ENCODE results near the gene ACKR2.

ACKR2 gene

DNA sequence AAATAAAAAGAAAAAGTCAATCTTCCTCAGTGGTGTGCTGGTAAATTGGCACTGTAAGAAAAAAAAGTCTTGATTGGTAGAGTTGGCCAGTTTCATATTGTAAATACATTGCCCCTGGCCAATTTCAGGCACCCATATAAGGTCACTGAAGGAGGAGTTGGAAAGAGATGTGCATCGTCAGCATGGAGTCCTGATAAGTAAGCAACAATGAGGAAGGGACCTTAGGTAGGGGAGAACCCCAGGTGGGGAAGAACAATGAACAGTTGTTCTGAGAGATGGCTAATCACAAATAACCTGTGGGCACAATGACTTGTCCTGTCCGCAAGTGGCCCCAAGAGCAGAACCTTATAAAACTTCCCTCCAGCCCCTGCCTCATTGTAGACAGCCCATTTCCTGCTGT is 75.1 kb downstream of the ACKR2 start:
- in situ Hi-C loops (cut with MboI; ENCODE audit: low sequenced_read_pairs): no loop called here

DNA sequence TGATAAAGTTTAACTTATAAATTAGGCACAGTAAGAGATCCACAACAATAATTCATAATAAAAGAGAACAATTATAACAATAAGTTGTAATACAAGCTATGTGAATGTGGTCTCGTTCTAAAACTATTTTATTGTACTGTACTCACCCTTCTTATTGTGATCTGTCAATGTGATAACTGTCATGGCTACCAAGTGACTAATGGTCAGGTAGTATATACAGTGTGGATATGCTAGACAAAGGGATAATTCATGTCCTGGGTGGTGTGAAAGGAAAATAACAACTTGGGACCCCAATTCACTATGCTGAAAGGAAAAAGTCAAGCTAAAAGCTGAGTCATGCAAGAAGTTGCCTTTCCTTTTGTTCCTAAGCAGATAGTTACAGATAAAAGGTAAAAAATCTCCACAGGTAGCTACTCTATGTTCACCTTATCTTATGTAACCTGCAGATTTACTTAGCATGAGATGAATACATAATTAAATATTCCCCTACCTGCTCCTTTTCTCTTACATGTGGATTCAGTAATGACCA is 77.1 kb downstream of the ACKR2 start:
- in situ Hi-C loops (cut with MboI; ENCODE audit: low sequenced_read_pairs): no loop called here

DNA sequence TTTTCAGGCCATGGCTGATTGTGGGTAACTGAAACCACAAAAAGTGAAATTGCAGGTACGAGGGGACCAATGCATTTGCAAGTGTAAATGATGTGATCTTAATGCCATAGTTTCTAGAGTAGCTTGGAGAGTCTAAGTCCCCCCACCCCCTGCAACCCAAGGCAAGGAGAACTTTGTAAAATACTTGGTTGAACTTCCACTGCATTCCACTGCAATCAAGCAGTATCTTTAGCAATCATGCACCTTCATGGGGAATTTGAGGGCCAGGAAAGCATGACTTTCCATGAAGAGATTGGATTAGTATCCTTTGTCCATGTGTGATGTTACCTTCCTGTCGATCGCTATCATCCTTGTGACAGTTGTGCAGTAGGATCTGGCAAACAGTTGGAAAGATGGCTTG is 77.8 kb downstream of the ACKR2 start:
- in situ Hi-C loops (cut with MboI; ENCODE audit: low sequenced_read_pairs): no loop called here

DNA sequence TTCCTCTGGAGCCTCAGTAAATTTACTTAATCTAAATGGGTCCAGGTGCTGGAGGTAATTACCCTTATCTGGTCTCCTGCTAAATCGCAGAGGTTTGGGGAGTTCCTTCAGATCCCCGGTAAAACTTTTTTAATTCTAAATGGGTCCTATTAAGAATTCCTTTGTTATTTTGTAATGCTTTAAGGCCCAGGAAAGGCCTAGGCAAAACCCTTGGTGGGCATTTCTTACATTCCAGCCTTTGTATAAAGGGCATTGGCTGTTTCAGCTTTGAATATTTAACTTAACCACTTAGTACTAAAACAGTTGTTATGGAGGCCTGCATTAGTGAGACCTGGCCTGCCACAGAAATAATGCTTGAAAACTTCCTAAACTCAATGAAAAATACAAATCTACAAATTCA is 81.8 kb downstream of the ACKR2 start:
- in situ Hi-C loops (cut with MboI; ENCODE audit: low sequenced_read_pairs): no loop called here

DNA sequence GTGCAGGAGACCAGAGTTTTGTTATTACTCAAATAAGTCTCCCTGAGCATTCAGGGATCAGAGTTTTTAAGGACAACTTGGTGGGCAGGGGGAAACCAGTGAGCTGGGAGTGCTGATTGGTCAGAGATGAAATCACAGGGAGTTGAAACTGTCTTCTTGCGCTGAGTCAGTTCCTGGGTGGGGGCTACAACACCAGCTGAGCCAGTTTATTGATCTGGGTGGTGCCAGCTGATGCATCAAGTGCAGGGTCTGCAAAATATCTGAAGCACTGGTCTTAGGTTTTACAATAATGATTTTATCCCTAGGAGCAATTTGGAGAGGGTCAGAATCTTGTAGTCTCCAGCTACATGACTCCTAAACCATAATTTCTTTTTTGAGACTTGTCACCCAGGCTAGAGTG is 82.9 kb downstream of the ACKR2 start:
- in situ Hi-C loops (cut with MboI; ENCODE audit: low sequenced_read_pairs): no loop called here

DNA sequence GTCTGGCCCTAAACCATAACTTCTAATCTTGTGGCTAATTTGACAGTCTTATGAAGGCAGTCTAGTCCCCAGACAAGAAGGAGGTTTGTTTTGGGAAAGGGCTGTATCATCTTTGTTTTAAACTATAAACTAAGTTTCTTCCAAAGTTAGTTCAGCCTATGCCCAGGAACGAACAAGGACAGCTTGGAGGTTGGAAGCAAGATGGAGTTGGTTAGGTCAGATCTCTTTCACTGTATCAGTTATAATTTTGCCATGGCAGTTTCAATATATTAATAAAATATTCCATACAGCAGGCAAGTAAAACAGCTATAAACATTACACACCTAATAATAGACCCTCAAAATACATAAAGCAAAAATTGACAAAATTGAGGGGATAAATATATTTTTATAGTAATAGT is 83.6 kb downstream of the ACKR2 start:
- in situ Hi-C loops (cut with MboI; ENCODE audit: low sequenced_read_pairs): no loop called here

DNA sequence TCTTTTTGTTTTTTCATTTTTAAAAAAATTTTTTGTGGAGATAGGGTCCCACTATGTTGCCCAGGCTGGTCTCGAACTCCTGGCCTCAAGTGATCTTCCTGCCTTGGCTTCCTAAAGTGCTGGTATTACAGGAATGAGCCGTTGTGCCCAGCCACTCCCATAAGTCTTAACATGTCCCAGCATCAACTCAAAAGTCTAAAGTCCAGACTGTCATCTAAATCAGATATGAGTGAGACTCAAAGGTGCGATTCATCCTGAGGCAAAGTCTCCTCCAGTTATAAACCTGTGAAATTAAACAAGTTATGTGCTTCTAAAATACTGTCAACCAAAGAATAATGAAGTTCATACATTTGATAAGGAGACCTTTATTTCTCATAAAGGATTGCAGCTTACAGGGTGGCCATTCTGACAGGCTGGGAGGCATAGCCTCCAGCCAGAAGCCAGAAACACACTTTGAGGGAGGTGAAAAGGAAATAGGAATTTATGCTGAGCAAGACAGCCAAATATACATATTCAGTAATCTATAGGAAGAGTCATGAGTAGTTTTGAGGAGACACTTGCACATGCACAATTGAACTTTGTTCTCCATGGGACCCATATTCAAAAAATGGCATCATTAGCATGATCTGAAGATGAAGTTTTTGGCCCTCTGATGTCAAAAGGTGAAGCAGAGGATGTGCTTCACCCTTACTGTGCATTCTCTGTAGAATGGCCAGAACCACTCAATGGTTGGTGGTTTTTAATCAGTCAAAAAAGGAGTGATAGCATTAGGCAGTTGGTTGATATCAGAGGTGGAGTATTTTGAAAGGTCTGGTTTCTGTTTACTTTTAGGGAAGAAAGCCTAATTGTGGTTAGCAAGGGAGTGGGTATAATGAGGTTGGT is 85.7 kb downstream of the ACKR2 start:
- in situ Hi-C loops (cut with MboI; ENCODE audit: low sequenced_read_pairs): no loop called here

DNA sequence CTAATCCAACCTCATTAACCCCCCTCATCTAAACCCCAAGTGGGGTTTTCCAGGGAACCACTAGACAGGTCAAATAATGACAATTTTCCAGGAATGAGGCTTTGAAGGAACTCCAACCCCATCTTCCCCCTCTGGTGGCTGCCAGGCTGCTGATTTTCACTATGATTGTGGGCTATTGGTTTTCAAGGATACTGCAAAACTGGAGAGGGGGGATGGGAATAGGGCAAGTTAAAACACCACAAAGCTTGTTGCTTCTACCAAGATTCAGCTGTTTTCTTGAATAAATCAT is 86.3 kb downstream of the ACKR2 start:
- in situ Hi-C loops (cut with MboI; ENCODE audit: low sequenced_read_pairs): no loop called here

DNA sequence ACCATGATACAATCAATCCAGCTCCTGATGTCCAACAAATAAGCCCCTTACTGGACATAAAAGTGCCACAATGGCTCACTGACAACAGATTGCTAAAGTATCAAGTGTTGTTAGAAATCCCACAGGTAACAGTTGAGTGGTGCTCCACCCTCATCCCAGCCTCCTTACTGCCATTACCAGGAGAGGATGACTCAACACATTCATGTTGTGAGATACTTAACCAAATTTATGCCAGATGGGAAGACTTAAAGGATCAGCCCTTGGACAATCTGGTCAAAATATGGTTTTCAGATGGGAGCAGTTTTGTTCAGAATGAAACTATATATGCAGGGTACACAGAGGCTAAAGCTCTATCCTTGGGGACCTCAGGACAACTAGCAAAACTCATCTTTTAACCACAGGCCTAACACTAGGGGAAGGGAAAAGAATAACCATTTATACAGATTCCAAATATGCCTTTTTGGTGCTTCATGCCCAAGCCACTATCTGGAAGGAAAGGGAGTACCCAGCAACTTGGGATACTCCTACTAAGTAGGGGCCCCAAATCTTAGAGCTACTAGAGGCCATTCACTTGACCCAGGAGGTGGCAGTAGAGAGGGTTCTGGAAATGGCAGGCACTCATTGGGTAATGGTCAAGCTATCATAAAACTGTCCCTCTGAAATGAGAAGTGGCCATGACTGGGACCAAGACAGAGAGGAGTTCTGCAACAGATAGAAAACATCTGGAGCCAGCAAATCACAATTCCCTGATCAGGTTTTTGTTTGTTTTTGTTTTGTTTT is 89.8 kb downstream of the ACKR2 start:
- in situ Hi-C loops (cut with MboI; ENCODE audit: low sequenced_read_pairs): no loop called here

DNA sequence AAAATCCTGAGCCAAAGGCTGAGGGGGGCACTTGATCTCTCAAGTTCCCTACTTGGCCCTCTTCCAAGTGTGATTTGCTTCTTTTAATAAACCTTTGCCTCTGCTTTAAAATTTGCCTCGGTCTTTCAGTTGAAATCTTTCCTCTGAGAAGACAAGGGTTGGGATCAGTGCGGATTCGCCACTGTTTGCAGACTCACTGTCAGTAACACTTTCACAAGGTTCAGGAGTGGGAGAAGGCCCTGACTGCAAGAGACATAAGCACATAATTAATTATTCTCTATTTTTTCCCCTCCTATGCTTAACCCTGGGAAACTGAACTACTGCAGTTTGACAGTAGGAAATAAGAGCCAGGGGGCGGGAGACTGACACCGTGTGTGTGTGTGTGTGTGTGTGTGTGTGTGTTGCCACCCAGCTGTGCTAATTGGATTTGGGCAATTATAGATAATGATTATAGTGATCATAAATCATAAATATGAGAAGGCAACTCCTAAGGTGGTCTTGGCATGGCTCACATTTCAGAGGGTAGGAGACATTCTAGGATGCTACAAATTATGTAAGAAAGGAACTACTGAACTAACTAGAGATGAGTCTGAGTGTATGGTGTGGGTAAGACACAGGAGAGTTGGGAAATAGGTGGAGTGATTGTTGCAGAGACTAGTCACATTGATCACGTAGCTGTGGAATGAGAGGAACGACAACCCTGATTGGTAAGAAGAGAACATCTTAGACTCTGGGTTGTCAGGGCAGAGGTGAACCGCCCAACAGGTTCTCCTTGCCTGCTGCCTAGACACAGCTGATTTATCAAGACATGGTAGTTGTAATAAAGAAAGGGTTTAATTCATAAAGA is 91.2 kb downstream of the ACKR2 start:
- in situ Hi-C loops (cut with MboI; ENCODE audit: low sequenced_read_pairs): no loop called here

DNA sequence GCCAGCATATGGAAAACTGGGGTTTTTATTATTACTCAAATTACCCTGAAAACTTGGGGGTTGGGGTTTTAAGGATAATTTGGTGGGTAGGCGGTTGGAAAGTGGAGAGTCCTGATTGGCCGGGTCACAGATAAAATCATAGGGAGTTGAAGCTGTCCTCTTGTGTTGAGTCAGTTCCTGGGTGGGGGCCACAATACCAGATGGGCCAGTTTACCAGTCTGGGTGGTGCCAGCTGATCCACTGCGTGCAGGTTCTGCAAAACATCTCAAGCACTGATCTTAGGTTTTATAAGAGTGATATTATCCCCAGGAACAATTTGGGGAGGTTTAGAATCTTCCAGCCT is 91.8 kb downstream of the ACKR2 start:
- in situ Hi-C loops (cut with MboI; ENCODE audit: low sequenced_read_pairs): no loop called here

DNA sequence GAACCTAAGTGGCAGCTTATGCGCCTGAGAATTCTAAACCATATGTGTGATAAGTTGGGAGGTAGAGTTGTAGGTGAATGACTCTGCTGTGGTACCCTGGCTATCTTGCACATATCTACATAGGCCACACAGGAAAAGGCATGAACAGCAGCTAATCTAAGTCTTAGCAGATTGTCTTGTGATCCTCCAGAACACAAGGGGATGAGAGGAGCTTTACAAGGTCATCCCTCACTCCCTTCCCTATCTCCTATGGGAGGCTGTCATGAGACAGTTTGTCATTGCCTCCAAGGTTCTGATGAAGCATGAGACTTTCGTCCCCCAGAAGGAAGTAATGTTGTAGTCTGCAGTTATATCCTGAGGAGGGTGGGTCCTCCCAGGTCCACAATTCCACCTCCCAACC is 93.0 kb downstream of the ACKR2 start:
- in situ Hi-C loops (cut with MboI; ENCODE audit: low sequenced_read_pairs): no loop called here

DNA sequence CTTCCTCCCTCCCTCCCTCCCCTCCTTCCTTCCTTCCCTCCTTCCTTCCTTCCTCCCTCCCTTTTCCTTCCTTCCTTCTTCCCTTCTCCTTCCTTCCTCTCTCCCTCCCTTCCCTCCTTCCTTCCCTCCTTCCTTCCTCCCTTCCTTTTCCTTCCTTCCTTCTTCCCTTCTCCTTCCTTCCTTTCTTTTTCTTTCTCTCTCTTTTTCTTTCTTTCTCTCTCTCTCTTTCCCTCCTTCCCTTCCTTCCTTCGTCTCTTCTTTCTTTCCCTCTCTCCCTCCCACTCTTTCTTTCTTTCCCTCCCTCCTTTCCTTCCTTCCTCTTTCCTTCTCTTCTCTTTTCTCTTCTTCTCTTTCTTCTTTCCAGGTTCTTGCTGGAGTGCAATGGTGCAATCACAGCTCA is 94.8 kb downstream of the ACKR2 start:
- in situ Hi-C loops (cut with MboI; ENCODE audit: low sequenced_read_pairs): no loop called here

DNA sequence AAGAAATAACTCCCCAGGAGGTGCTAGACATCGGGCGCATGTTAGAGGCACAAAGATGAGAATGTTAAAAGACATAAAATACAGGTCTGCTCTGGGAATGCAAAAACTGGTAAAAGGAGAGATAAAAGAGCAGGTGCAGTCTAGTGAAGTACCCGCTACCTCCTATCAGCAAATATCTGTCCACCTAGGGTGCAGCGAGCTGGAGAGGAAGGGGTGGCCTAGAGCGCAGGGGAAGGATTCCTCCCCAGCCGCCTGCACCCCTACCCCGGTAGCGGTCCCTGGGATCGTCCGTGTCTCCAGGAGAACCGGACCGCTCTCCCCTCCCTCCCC is 96.5 kb downstream of the ACKR2 start:
- in situ Hi-C loops (cut with MboI; ENCODE audit: low sequenced_read_pairs): no loop called here

DNA sequence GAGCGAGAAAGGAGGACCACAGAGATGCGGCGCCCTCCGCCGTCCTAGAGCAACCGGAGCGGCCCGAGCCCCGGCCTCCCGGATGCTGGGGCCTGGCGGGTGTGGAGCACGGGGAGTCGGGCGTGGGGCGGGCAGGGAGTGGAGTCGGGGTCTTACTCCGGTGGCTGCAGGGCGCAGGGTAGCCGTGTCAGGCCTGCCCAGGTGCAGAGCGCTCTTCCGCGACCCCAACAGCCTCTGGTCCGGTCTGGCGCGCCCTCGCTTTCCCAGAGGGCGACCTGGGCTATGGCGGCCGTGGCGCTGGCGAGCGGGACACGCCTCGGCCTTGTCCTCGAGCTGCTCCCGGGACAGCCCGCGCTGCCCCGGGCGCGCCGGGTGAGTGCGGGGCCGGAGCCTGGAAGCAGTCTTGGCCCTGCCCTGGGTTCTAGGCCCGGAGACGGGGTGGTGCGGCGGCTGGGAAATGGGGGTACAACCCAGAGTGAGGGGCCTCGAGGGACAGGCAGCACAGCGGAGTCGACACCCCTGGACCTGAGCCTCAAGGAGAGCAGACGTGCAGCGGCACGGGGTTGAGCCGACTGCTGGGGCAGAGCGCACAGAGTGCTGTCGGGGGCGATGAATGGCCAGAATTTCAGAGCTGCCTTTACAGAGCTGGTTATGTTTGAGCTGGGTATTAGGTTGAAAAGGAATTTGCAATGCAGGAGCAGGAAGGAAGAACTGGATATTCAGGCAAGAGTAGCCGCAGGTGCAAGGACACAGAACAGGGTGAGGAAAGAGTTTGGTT is 97.0 kb downstream of the ACKR2 start, which contains the start of gene ZNF662:
Gene ZNF662, plus strand, starts transcription at position 73 of the 778 bp plus-strand sequence. CDS start 1,973 bp downstream, outside the sequence.
- in situ Hi-C loops (cut with MboI; ENCODE audit: low sequenced_read_pairs): no loop called here

DNA sequence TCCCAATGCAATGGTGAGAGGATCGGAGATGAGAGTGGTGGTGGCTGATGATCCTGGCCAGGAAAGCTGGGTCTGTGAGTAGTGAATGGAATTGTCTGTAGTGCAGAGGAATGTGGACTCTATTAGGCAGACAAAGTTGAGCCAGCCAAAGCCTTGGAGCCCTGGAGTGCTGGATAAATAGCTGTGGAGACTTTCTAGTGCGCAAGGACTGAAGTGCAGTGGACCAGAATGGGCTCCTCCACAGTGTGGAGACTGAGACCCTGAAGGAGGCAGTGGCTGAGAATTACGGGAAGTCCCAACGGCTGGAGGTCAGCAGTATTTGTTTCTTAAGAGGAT is 97.6 kb downstream of the ACKR2 start:
- in situ Hi-C loops (cut with MboI; ENCODE audit: low sequenced_read_pairs): no loop called here

DNA sequence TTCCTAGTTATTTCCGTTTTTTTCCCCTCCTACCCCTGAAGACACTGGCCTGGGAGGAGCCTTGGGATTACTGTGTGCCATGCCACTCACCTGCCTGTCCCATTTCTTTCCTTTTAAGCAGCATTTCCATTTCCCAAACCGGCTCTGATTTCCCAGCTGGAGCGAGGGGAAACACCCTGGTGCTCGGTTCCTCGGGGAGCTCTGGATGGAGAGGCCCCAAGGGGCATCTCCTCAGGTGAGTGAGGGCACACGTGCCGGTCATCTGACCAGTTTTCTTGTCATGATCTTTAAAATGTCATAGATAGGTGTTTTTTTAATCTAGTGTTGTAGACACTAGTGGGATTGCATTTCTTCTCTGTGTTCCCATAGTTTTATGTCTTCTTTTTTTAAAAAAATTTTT is 99.4 kb downstream of the ACKR2 start:
- in situ Hi-C loops (cut with MboI; ENCODE audit: low sequenced_read_pairs): no loop called here

DNA sequence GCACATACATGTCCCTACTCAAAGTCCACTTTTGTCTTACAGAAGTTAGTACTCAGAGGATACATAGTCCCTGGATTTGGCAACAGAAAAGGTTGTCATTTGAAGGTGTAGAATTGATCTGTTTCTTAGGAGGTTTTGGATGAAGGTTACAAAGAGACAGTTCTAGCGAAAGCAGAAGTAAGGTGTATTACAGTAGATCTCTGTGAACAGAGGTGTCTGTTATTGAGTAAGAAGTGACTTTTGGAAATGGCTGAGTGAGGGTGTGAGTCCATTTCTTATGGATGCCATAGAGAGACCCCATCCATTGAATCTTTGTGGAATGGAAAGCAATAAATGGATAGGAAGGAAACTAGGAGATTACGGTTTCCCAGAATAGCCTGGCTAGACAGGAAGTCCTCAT is 102.3 kb downstream of the ACKR2 start:
- in situ Hi-C loops (cut with MboI; ENCODE audit: low sequenced_read_pairs): no loop called here

DNA sequence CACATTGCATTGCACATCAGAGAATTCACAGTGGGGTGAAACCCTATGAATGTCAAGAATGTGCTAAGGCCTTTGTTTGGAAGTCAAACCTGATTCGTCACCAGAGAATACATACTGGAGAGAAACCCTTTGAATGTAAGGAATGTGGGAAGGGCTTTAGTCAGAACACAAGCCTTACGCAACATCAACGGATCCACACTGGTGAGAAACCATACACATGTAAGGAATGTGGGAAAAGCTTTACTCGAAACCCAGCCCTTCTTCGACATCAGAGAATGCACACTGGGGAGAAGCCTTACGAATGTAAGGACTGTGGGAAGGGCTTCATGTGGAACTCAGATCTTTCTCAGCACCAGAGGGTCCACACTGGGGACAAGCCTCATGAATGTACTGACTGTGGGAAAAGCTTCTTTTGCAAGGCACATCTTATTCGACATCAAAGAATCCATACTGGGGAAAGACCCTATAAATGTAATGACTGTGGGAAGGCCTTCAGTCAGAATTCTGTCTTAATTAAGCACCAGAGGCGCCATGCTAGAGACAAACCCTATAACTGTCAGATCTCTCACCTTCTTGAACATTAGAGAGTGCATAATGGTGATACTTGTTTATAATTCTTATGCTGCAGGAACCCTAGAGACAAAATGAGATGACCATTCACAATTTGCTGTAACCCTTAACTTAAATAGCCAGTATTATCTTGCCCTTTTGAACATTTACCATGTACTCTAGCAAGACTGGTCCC is 105.7 kb downstream of the ACKR2 start:
- in situ Hi-C loops (cut with MboI; ENCODE audit: low sequenced_read_pairs): no loop called here
